Right lobe of liver (tissue), 6 donors: ENCODE measurements around the gene KRTAP10-4. TPM values are rescaled to one million over a fixed set of nuclear protein-coding genes. Genes with fewer than 3 reads are reported as not detected.
A peak's percentile ranks its signal among the peaks of the same experiment; 100 is the strongest.

ENCODE experiments used
- ATAC-seq, 4 donors: fragments of 200-7000 bp; cut with Tn5 transposase; one replicate each; pipeline ENCODE4 v1.9.1; 2020; ENCODE audit warnings: mild to moderate bottlenecking in 4 of 4, moderate library complexity in 4 of 4
- DNase-seq, 3 donors: peaks; one replicate each; pipeline ENCODE4 v3.0.0-alpha.2; 2020
- H3K27ac ChIP-seq, 3 donors: fragments of 200-600 bp; one replicate each; pipeline ENCODE4 v1.8.0; 2022
- H3K27me3 ChIP-seq, 2 donors: fragments of 200-600 bp; one replicate each; pipeline ENCODE4 v1.8.0; 2022
- H3K36me3 ChIP-seq, 4 donors: fragments of 200-600 bp; sonication (generic) in 1 of 4; one replicate each; pipeline versions ENCODE4 v1.5.1 to v1.8.0; 2017 to 2022; ENCODE audit warnings: control low read depth in 1 of 4
- H3K4me1 ChIP-seq, 4 donors: fragments of 200-600 bp; sonication (generic) in 1 of 4; one replicate each; pipeline versions ENCODE4 v1.5.1 to v1.8.0; 2017 to 2022; ENCODE audit warnings: control low read depth in 1 of 4
- H3K4me3 ChIP-seq, 3 donors: fragments of 200-600 bp; one replicate each; pipeline ENCODE4 v1.8.0; 2022
- H3K9me3 ChIP-seq, 4 donors: fragments of 200-600 bp; sonication (generic) in 1 of 4; one replicate each; pipeline versions ENCODE4 v1.5.1 to v1.8.0; 2017 to 2022; ENCODE audit warnings: control low read depth in 1 of 4
- POLR2A ChIP-seq: fragments of 450-650 bp; IDR thresholded peaks from one replicate; pipeline ENCODE4 v1.6.1; 2017; ENCODE audit warnings: antibody characterized with exemption, mild to moderate bottlenecking
- WGBS: methylation state at CpG from one replicate; pipeline ENCODE4 v1.1.6; 2018; ENCODE audit warnings: low coverage, low lambda C conversion rate; ENCODE audit not compliant: insufficient coverage; ENCODE audit errors: missing lambda C conversion rate; 5-methylcytosine and 5-hydroxymethylcytosine counted together
- intact Hi-C, 2 donors: fragments of 100-400 bp; cut with DNase I; formaldehyde crosslinking; loops; one replicate each; pipeline versions ENCODE4 v1.11.2 to v1.14.1; 2022
- total RNA-seq, 6 experiments: library from RNA; depleted of rRNA in 2 of 6; stranded (reverse); fragments of >200 nt in 2 of 6; fragmentation: NEBNext Ultra II Directional in 3 of 6; extraction: Animal tissue kit (Norgen Biotek cat#: 25700) in 3 of 6; gene quantifications; one replicate each; pipeline versions ENCODE4 v1.1.0 to v1.2.4, GENCODE V29; 2016 to 2023
- TF ChIP-seq, protein P1 (sequence below), 4 donors: fragments of 200-600 bp in 3 of 4; fragments of 450-650 bp in 1 of 4; IDR thresholded peaks; one replicate each; pipeline versions ENCODE4 v1.5.1 to v1.8.0; 2016 to 2022; ENCODE audit warnings: antibody characterized with exemption in 4 of 4, mild to moderate bottlenecking in 2 of 4
- donor health status: DM: no; HTN: yes; CAD: no.
- donor health status: DM: no; HTN: no; CAD: no.
- donor health status: DM: no; HTN: no; CAD: no.
- donor health status: DM: no; HTN: yes; CAD: no.
- donor health status: DM: no; HTN: yes; CAD: no.

The KRTAP10-4 gene
- total RNA-seq, 6 experiments from 2014 or later, result not detected

DNA sequence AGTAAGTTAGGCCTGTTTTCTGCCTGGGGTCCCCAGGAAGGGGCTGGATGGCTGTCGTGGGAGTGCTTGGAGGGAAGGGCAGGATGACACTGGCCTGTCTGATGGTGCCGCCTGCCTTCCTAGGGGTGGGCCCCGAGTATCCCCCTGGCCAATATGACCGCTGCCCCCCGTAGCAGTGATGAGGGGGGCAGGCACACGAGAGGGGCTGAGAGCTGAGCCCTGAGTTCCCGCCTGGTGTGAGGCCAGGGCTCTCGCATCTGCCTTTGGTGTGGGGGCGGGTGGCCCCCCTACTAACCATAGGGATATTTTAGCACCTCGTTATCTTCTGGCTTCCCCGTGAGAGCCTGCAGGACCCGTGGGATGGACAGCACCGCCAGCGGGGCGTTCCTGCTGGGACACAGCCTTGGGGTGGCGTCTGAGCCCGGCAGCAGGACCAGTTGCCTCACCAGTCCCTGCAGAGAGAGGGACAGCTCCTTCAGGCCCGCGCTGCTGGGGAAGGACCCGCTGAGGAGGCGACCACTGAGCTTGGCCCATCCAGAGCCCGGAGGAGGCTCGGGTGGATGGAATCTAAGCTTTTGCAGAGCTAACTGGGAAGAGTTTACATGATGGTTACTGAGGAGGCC lies 43.9 kb upstream of the KRTAP10-4 start:
- ATAC-seq (no peak), DNase-seq (peak in 2 of 3 donors; percentile 5 to 37)
- Histone ChIP-seq H3K4me1 (no peaks in the 10 kb centered on the region), H3K4me3 (no peak overlapping the region), H3K9me3 (no peaks in the 10 kb centered on the region), H3K36me3 (no peaks in the 10 kb centered on the region), H3K27me3 (no peaks in the 10 kb centered on the region), H3K27ac (no peak overlapping the region)
- WGBS, result 8% methylated on average over 4 of the region's 23 CpGs
- no peak for TF ChIP-seq POLR2A
- TF ChIP-seq, protein P1, sequence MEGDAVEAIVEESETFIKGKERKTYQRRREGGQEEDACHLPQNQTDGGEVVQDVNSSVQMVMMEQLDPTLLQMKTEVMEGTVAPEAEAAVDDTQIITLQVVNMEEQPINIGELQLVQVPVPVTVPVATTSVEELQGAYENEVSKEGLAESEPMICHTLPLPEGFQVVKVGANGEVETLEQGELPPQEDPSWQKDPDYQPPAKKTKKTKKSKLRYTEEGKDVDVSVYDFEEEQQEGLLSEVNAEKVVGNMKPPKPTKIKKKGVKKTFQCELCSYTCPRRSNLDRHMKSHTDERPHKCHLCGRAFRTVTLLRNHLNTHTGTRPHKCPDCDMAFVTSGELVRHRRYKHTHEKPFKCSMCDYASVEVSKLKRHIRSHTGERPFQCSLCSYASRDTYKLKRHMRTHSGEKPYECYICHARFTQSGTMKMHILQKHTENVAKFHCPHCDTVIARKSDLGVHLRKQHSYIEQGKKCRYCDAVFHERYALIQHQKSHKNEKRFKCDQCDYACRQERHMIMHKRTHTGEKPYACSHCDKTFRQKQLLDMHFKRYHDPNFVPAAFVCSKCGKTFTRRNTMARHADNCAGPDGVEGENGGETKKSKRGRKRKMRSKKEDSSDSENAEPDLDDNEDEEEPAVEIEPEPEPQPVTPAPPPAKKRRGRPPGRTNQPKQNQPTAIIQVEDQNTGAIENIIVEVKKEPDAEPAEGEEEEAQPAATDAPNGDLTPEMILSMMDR (IDR thresholded peaks at IDR 0.05), result no peak
- intact Hi-C loops, result no loop called here

DNA sequence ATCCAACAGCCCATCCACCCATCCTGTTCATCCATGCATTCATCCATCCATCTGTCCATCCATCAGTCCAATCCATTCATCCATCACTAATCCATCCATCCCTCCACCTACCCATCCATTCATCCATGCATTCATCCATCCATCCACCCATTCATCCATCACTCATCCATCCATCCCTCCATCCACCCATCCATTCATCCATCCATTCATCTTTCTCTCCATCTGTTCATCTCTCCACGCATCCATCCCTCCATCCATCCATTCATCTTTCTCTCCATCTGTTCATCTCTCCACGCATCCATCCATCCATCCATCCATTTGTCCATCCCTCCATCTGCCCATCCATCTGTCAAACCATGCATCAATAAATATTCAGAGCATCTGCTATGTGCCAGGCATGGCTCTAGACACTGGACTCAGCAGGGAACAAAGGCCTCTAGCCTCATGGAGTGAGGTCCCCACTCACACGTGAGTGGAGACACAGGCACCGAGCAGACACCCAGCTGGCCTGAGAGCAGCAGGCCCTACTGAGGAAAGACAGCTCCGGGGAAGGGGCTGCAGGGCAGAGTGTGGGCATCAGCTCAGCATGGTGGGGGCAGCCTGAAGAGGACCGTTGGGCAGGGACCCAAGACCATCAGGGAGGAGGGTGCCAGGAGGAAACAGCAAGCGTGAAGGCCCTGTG lies 43.2 kb upstream of the KRTAP10-4 start:
- intact Hi-C loops, result no loop called here
- Histone ChIP-seq H3K27ac (no peak overlapping the region), H3K4me1 (no peaks in the 10 kb centered on the region), H3K4me3 (no peak overlapping the region), H3K27me3 (no peaks in the 10 kb centered on the region), H3K9me3 (no peaks in the 10 kb centered on the region), H3K36me3 (no peaks in the 10 kb centered on the region)
- DNase-seq (peak in 1 of 3 donors; percentile 37), ATAC-seq (no peak)
- WGBS, result 76% methylated on average over 5 of the region's 7 CpGs
- TF ChIP-seq, protein P1 (IDR thresholded peaks at IDR 0.05), result no peak
- TF ChIP-seq POLR2A, result no peak

DNA sequence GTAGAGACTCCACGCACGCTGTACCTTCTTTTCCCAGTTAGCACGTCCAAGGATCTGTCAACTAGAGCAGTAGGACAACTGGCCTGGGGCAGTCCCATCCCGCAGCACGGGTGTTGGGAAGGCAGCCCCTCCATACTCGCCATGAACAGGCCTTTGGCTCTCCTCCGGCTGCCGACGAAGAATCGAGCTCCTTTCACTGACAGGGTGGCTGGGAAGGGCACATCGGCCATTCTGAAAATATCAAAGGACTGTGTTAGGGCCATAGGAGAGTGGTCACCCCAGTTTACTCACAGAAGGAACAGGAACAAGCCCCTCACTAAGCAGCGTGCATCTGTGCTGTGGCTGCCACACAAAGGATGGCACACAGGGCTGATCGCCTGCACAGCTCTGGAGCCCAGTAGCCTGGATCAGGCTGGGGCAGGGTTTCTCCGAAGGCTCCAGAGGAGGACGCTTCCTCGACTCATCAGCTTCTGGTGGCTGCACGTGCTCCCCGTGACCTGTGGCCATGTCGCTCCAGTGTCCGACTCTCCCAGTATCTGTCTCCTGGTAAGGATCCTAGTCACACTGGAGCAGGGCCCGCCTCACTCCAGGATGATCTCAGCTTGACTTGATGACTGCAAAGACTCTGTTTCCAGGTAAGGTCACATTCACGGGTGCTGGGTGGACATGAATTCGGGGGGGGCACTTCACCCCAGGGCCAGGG lies 42.5 kb upstream of the KRTAP10-4 start:
- DNase-seq (peak in 1 of 3 donors; percentile 34), ATAC-seq (no peak)
- Histone ChIP-seq H3K9me3 (no peaks in the 10 kb centered on the region), H3K27ac (no peak overlapping the region), H3K4me3 (no peak overlapping the region), H3K36me3 (no peaks in the 10 kb centered on the region), H3K4me1 (no peaks in the 10 kb centered on the region), H3K27me3 (no peaks in the 10 kb centered on the region)
- 51% methylated on average over 6 of the region's 23 CpGs for WGBS
- intact Hi-C loops, result no loop called here
- TF ChIP-seq, protein P1 (IDR thresholded peaks at IDR 0.05), result no peak
- no peak for TF ChIP-seq POLR2A

DNA sequence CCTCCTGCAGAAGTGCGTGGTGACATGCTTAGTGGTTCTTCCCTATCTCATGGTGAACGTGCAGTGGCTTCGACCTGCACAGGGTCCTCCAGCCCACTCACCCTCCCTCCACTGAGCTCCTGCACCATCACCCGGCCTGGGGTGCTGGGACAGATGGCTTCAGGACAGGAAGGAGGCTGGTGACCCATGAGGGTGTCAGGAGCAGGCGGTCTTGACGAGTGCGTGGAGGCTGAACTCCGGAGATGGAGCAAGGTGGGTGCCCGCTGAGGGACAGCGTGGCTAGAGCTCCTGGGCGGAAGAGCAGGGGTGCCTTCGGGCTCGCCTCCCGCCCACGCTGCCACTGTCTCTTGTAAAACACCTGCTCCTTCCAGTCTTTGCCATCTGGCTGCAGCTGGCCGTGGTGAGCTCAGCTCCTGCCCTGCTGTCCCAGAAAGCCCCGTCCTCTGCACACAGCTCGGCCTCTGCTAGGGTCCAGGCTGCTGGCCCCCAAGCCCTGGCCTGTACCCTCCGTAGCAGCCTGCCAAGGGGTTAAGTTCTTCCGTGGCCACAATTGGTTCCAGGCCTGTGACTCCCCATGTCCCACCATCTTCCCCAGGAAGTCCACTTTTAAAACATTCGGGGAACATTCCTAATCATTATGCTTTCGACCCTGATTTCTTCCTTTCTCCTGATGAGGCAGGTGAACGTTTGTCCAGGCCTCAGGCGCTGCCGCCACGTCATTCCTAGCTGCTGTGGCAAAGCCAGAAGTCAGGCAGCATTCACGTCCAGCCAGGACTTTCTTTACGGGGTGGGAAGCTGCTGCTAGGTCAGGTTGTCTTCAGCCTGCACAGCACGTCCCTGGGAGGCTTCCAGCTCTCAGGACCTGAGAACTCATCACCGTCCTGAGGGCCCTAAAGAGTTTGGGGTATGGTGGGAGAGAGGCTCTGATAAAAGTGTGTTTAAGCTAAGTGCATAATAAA lies 41.6 kb upstream of the KRTAP10-4 start:
- no peak overlapping the region for H3K4me3 ChIP-seq
- no peaks in the 10 kb centered on the region for H3K27me3 ChIP-seq
- no peaks in the 10 kb centered on the region for H3K4me1 ChIP-seq
- TF ChIP-seq, protein P1 (IDR thresholded peaks at IDR 0.05), result no peak
- TF ChIP-seq POLR2A, result no peak
- H3K9me3 ChIP-seq, result no peaks in the 10 kb centered on the region
- no peaks in the 10 kb centered on the region for H3K36me3 ChIP-seq
- intact Hi-C loops, result no loop called here
- 56% methylated on average over 9 of the region's 30 CpGs for WGBS
- DNase-seq (peak in 2 of 3 donors; percentile 17 to 42), ATAC-seq (no peak)
- H3K27ac ChIP-seq, result no peak overlapping the region
